PFSK-1 (cell line): ENCODE results near the gene LTB4R2.
A peak's percentile ranks its signal among the peaks of the same experiment; 100 is the strongest.

Experiments
- FOXP2 ChIP-seq: optimal IDR thresholded peaks from 2 replicates; pipeline ENCODE3; 2011; ENCODE audit warnings: borderline replicate concordance, control low read depth, inconsistent platforms; ENCODE audit not compliant: insufficient read depth; ENCODE audit errors: extremely low read length, extremely low read depth
- POLR2AphosphoS5 ChIP-seq: IDR thresholded peaks from 2 replicates; pipeline ENCODE4 v1.6.1; 2012; ENCODE audit warnings: low read depth, mild to moderate bottlenecking, control low read depth, low read length, moderate library complexity
- SIN3A ChIP-seq: IDR thresholded peaks from 2 replicates; pipeline ENCODE4 v1.6.1; 2012; ENCODE audit warnings: mild to moderate bottlenecking, low read length, moderate library complexity, borderline replicate concordance; ENCODE audit not compliant: insufficient read depth
- TAF1 ChIP-seq: IDR thresholded peaks from 2 replicates; pipeline ENCODE4 v1.6.1; 2012; ENCODE audit warnings: low read length, control low read depth, borderline replicate concordance; ENCODE audit not compliant: insufficient read depth
- TF ChIP-seq, protein P1 (sequence below), 2 experiments: IDR thresholded peaks; 2 replicates each; pipeline versions ENCODE4 v1.6.1 to v1.8.0; 2011 to 2012; ENCODE audit warnings: low read depth in 2 of 2, low read length in 2 of 2, control low read depth in 1 of 2, inconsistent platforms in 1 of 2, mild to moderate bottlenecking in 1 of 2, moderate library complexity in 1 of 2; ENCODE audit not compliant: insufficient read depth in 1 of 2

Gene LTB4R2

GRCh38 chr14:24293525-24293924 is 16.4 kb upstream of the LTB4R2 start:
- no peak for TF ChIP-seq FOXP2
- TF ChIP-seq TAF1, result no peak
- no peak for TF ChIP-seq SIN3A
- TF ChIP-seq POLR2AphosphoS5, result no peak
- TF ChIP-seq, protein P1, sequence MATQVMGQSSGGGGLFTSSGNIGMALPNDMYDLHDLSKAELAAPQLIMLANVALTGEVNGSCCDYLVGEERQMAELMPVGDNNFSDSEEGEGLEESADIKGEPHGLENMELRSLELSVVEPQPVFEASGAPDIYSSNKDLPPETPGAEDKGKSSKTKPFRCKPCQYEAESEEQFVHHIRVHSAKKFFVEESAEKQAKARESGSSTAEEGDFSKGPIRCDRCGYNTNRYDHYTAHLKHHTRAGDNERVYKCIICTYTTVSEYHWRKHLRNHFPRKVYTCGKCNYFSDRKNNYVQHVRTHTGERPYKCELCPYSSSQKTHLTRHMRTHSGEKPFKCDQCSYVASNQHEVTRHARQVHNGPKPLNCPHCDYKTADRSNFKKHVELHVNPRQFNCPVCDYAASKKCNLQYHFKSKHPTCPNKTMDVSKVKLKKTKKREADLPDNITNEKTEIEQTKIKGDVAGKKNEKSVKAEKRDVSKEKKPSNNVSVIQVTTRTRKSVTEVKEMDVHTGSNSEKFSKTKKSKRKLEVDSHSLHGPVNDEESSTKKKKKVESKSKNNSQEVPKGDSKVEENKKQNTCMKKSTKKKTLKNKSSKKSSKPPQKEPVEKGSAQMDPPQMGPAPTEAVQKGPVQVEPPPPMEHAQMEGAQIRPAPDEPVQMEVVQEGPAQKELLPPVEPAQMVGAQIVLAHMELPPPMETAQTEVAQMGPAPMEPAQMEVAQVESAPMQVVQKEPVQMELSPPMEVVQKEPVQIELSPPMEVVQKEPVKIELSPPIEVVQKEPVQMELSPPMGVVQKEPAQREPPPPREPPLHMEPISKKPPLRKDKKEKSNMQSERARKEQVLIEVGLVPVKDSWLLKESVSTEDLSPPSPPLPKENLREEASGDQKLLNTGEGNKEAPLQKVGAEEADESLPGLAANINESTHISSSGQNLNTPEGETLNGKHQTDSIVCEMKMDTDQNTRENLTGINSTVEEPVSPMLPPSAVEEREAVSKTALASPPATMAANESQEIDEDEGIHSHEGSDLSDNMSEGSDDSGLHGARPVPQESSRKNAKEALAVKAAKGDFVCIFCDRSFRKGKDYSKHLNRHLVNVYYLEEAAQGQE (IDR thresholded peaks at IDR 0.05; ENCODE audit: insufficient read depth in 1 of 2, low read depth in 2 of 2, low read length in 2 of 2), result no peak

DNA sequence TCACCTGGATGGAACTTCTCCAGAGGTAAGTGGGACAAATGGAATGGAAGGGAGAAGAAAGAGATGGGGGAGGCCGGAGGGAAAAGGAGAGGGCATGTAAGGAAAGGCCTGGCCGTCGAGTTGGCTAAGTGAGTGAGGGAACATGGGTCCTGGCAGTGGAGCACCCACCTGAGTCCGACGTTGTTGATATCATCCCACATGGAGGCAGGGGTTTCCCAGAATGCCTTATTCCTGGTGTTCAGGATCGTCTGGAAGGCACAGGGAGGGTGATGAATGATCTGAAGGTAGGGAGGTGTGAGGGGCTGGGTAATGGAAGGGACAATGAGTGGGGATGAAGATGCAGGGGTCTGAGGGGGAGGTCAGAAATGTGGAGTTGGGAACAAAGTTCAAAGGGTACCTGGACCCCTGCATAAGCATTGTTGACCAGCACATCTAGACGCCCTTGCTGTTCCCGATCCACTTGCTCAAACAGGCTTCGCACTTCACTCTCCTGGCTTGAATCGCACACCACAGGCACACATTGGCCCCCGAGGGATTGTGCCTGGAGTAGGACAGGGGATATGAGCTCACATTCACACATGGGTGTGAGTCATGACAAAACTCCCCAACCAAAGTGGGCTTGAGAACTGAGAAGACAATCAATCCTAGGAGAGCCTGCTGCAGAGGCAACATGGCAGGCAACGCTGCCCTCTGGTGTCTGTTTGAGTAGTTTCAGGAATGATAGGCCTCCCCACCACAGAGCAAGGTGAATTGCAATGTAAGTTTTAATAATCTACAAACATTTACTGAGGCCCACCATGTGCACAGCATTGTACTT is 13.4 kb upstream of the LTB4R2 start:
- no peak for TF ChIP-seq FOXP2

DNA sequence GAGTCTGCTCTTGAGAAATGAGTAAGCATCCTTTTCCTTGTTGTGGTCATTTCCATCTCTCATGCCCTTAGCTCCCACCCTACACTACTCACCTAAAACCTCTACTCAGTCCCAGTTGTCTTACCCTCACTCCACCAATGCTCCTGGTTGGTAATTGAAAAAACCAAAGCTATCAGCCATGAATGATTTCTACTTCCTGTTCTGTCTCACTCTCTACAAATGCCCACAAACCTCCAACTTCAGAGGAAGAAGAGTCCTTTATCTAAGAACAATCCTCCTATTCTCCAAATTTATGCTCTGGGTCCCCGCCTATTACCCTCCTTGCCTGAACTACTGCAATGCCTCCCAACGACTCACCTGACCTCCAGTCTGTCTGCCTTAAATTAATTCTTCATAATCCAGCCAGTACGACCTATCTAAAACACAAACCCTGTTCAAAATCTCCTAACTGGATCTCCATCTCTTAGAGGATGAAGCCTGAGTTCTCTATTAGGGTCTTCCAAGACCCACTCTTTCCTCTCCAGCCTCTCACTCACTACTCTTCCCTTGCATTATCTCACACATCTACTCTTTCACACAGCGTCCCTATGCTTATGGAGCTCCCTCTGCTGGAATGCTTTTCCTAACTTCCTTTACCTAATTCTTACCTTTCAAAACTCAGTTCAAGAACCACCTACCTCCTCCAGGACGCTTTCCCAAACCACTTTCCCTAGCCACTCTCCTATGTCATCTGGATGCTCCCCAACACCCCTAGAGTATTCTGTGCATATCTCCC is 12.6 kb upstream of the LTB4R2 start:
- TF ChIP-seq, protein P1 (IDR thresholded peaks at IDR 0.05; ENCODE audit: insufficient read depth in 1 of 2, low read depth in 2 of 2, low read length in 2 of 2), result no peak
- TF ChIP-seq FOXP2, result no peak
- no peak for TF ChIP-seq POLR2AphosphoS5
- TF ChIP-seq TAF1, result no peak
- no peak for TF ChIP-seq SIN3A

- TF ChIP-seq FOXP2 (no peak), SIN3A (no peak), TAF1 (no peak), POLR2AphosphoS5 (no peak)
- TF ChIP-seq, protein P1 (IDR thresholded peaks at IDR 0.05; ENCODE audit: insufficient read depth in 1 of 2, low read depth in 2 of 2, low read length in 2 of 2), result no peak
Observed at GRCh38 chr14:24298892-24299254, 11.1 kb upstream of the LTB4R2 start.

DNA sequence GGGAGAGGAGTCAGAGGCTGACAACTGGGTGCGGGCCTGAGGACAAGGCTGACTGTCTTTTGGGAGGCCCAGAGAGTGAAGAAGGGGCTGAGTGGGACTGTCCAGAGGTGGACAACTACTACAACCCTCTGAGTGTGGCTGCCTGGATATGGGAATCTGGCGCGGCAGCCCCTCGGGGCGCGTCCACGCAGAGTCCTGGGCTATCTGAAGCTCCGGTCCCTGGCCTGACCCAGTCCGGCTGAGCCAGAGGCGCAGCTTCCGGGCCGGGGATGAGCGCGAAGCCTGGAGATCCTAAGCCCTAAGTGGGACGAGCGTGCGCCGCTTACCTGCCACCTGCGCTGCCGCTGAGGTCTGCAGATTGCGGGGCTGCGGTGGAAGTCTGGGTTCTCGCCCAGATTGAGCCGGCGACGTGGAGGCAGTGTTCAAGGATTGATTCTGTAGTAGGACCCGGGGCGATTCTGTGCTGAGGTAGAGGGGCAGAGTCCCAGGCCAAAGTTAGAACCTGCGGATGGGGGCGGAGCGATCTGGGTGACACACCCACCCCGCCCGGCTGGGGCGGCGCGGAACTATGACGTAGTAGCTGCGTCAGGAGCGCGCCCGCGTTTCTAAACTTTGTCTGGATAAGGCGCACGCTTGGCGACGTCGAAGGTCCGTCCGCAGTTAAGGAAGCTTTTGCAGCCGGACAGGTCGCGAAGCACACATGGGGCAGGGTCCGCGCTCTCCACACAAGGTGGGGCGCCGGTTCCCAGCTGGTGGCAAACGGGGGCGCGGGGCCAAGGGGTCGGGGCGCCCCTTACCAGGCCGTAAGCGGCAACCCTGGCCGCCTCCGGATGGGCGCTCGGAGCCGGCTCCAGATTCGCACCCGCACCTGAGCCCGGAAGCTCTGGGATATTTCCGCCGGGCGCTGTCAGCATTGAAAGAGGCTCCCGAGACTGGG is 10.4 kb upstream of the LTB4R2 start, which contains the start of the genes DHRS1 and NOP9:
Gene DHRS1, minus strand, starts transcription at position 526 of the 937 bp plus-strand sequence. CDS start 674 bp downstream, outside the sequence.
Gene NOP9, plus strand, starts transcription at position 596 of the 937 bp plus-strand sequence. Its CDS starts 105 bp downstream, at position 701.
- TF ChIP-seq TAF1 (no peak), SIN3A (0 out of 2 replicates have a peak, but pooled peaks have one; percentile 62), FOXP2 (no peak), POLR2AphosphoS5 (peak; percentile 74)
- TF ChIP-seq, protein P1 (IDR thresholded peaks at IDR 0.05; ENCODE audit: insufficient read depth in 1 of 2, low read depth in 2 of 2, low read length in 2 of 2), result no peak
